ENCODE data around the gene PHYHIPL. TPM values are rescaled to one million over a fixed set of nuclear protein-coding genes. Genes with fewer than 3 reads are reported as not detected.

Gene PHYHIPL
- total and polyA plus RNA-seq, 2 of the 8 experiments (the other 6 are each of a cell fraction or from before 2014, with no cell fraction given), result 0.23 to 0.48 TPM

- TF ChIP-seq JUN (IDR thresholded peaks at IDR 0.05; ENCODE audit: low read depth, low read length), result no peak
- no peak for TF ChIP-seq POLR2A (IDR thresholded peaks at IDR 0.05; ENCODE audit: control extremely low read depth in 1 of 2, low read depth in 2 of 2, low read length in 2 of 2)
- no peak for TF ChIP-seq HDAC2 (IDR thresholded peaks at IDR 0.05; ENCODE audit: borderline replicate concordance in 1 of 2, low read depth in 2 of 2, low read length in 2 of 2)
- no peak for TF ChIP-seq CHD7 (IDR thresholded peaks at IDR 0.05; ENCODE audit: insufficient replicate concordance, low read length)
These were observed 59.7 kb downstream of the PHYHIPL start (continued) for GRCh38 chr10:59236064-59236697.
